Peyer's patch (tissue), 4 donors: ENCODE measurements around the gene UBE2E1.

ENCODE experiments used
- CTCF ChIP-seq, 6 experiments: fragments of 450-650 bp in 4 of 6; fragments of 200-600 bp in 2 of 6; sonication (generic) in 1 of 6; IDR thresholded peaks; one replicate each; pipeline ENCODE4 v1.5.1; 2017 to 2019; ENCODE audit warnings: antibody characterized with exemption in 6 of 6, mild to moderate bottlenecking in 3 of 6, moderate library complexity in 1 of 6
- POLR2A ChIP-seq, 2 donors: fragments of 450-650 bp; IDR thresholded peaks; one replicate each; pipeline ENCODE4 v1.5.1; 2017; ENCODE audit warnings: antibody characterized with exemption in 2 of 2, mild to moderate bottlenecking in 2 of 2, moderate library complexity in 2 of 2

GRCh38 chr3:23934253-23934652, 128.5 kb downstream of the UBE2E1 start:
- TF ChIP-seq CTCF (IDR thresholded peaks at IDR 0.05) (no peak), POLR2A (IDR thresholded peaks at IDR 0.05) (no peak)
